ENCODE results near the gene ANKRD40CL. TPM values are rescaled to one million over a fixed set of nuclear protein-coding genes. Genes with fewer than 3 reads are reported as not detected.

The ANKRD40CL gene
- total RNA-seq, 1 donor from 2014 or later, result not detected

Small RNAs within 50 kb of the gene (microRNA-seq; reads per million reads assigned to microRNA genes)
- gene MIR8059, result not detected

Other genes starting within 250 kb of the ANKRD40CL start
- gene EPN3, start 234.8 kb downstream of the ANKRD40CL start, total RNA-seq (ENCODE audit: low replicate concordance), result 41.7 and 72.1 TPM in 2 replicates
- gene SPATA20, start 220.3 kb downstream of the ANKRD40CL start, total RNA-seq (ENCODE audit: low replicate concordance), result 40.3 and 51.3 TPM in 2 replicates
- 1.9 and 27.8 TPM in 2 replicates for gene CACNA1G, start 206.8 kb downstream of the ANKRD40CL start, total RNA-seq (ENCODE audit: low replicate concordance)
- 10.6 and 13.3 TPM in 2 replicates for gene ABCC3, start 132.6 kb downstream of the ANKRD40CL start, total RNA-seq (ENCODE audit: low replicate concordance)
- 21.0 and 38.4 TPM in 2 replicates for gene ANKRD40, start 59.6 kb downstream of the ANKRD40CL start, total RNA-seq (ENCODE audit: low replicate concordance)
- gene LUC7L3, start 47.9 kb downstream of the ANKRD40CL start, total RNA-seq (ENCODE audit: low replicate concordance), result 83.4 and 157 TPM in 2 replicates
- 1.7 TPM in 1 of 2 replicates, not detected in the other for gene WFIKKN2, start 68.1 kb upstream of the ANKRD40CL start, total RNA-seq (ENCODE audit: low replicate concordance)
- 54.9 and 113 TPM in 2 replicates for gene TOB1, start 98.8 kb upstream of the ANKRD40CL start, total RNA-seq (ENCODE audit: low replicate concordance)